Measurements from ENCODE around the gene TMEM63A. TPM values are rescaled to one million over a fixed set of nuclear protein-coding genes. Genes with fewer than 3 reads are reported as not detected.

The TMEM63A gene
- total and polyA plus RNA-seq, 10 of the 15 experiments (the other 5 are each of a cell fraction or from before 2014, with no cell fraction given) = 1.3 to 33.5 (median 15.2) TPM

GRCh38 chr1:225814381-225814780 lies 67.8 kb downstream of the TMEM63A start:
- ChIA-PET CTCF (no interaction called here), SMC1A (ENCODE audit: uncharacterized antibody, unreplicated experiment) (no interaction called here), RAD21 (ENCODE audit: unreplicated experiment) (interaction anchor here (1.6 kb wide), 1 partner anchor 67 kb away, joined by 7 read pairs; the partner anchor contains the start of gene TMEM63A), POLR2A (no interaction called here)
- 50% methylated on average over 7 of the region's 7 CpGs for WGBS (ENCODE audit: insufficient coverage, insufficient replicate concordance, low lambda C conversion rate, missing lambda C conversion rate)
- TF ChIP-seq MXI1 (IDR thresholded peaks at IDR 0.05; ENCODE audit: low read depth, low read length) = no peak
- BruUV-seq (replicated peaks) = no TSS peak
- intact Hi-C loops (cut with micrococcal nuclease; ENCODE audit: unreplicated experiment) (no loop called here), in situ Hi-C loops (cut with MboI) (no loop called here)
- no peaks in the 10 kb centered on the region for H3K9me3 ChIP-seq (replicated peaks; ENCODE audit: control insufficient read depth, insufficient read depth, low read length)
- H4K20me1 ChIP-seq (ENCODE audit: control insufficient read depth, insufficient read depth) = no peaks in the 10 kb centered on the region
- H3K27ac ChIP-seq (ENCODE audit: control insufficient read depth, insufficient read depth) = no peak overlapping the region
- no peaks in the 10 kb centered on the region for H3K79me2 ChIP-seq (ENCODE audit: control insufficient read depth, insufficient read depth, low read length)
- no peaks in the 10 kb centered on the region for H3K27me3 ChIP-seq (replicated peaks in 1 of 2; ENCODE audit: control insufficient read depth in 2 of 2, insufficient read depth in 2 of 2, low read length in 1 of 2)
- H3K4me3 ChIP-seq = no peak overlapping the region
- ATAC-seq (no peak), FAIRE-seq (no peak), DNase-seq (ENCODE audit: low read depth, low spot score) (no peak)
- no peak overlapping the region for H2AFZ ChIP-seq (ENCODE audit: control insufficient read depth, low read depth, low read length)
- H3K4me2 ChIP-seq (ENCODE audit: control insufficient read depth, insufficient read depth) = no peak overlapping the region
- H3K9ac ChIP-seq (ENCODE audit: control insufficient read depth, insufficient read depth, low read length) = no peak overlapping the region
- H3K4me1 ChIP-seq (ENCODE audit: control insufficient read depth, insufficient read depth, low read length) = no peaks in the 10 kb centered on the region
- H3K36me3 ChIP-seq (ENCODE audit: control insufficient read depth in 2 of 2, insufficient read depth in 2 of 2, low read length in 1 of 2) = no peaks in the 10 kb centered on the region

- no peak for DNase-seq (ENCODE audit: low read depth, low spot score)
- Histone ChIP-seq H3K9me3 (replicated peaks; ENCODE audit: control insufficient read depth, insufficient read depth, low read length) (no peaks in the 10 kb centered on the region), H2AFZ (ENCODE audit: control insufficient read depth, low read depth, low read length) (no peak overlapping the region), H3K4me2 (ENCODE audit: control insufficient read depth, insufficient read depth) (no peak overlapping the region), H3K79me2 (ENCODE audit: control insufficient read depth, insufficient read depth, low read length) (no peaks in the 10 kb centered on the region), H3K27ac (ENCODE audit: control insufficient read depth, insufficient read depth) (no peak overlapping the region), H4K20me1 (ENCODE audit: control insufficient read depth, insufficient read depth) (no peaks in the 10 kb centered on the region), H3K9ac (ENCODE audit: control insufficient read depth, insufficient read depth, low read length) (no peak overlapping the region), H3K27me3 (replicated peaks in 1 of 2; ENCODE audit: control insufficient read depth in 2 of 2, insufficient read depth in 2 of 2, low read length in 1 of 2) (no peaks in the 10 kb centered on the region), H3K4me3 (no peak overlapping the region), H3K36me3 (ENCODE audit: control insufficient read depth in 2 of 2, insufficient read depth in 2 of 2, low read length in 1 of 2) (no peaks in the 10 kb centered on the region), H3K4me1 (ENCODE audit: control insufficient read depth, insufficient read depth, low read length) (no peaks in the 10 kb centered on the region)
- ChIA-PET SMC1A (ENCODE audit: uncharacterized antibody, unreplicated experiment) (interaction anchor here (1.2 kb wide), 1 partner anchor 25 kb away, joined by 4 read pairs; no protein-coding TSS in a partner anchor), POLR2A (no interaction called here), CTCF (no interaction called here), RAD21 (ENCODE audit: unreplicated experiment) (interaction anchor here (1.6 kb wide), 1 partner anchor 68 kb away, joined by 7 read pairs; the partner anchor contains the start of gene TMEM63A)
- BruUV-seq (replicated peaks) = no TSS peak
- no peak for FAIRE-seq
- in situ Hi-C loops (cut with MboI) = no loop called here
- ATAC-seq = peak; percentile 26; the same call in 1 of the 3 replicates
- intact Hi-C loops (cut with micrococcal nuclease; ENCODE audit: unreplicated experiment) = no loop called here
- WGBS (ENCODE audit: insufficient coverage, insufficient replicate concordance, low lambda C conversion rate, missing lambda C conversion rate) = 64% methylated on average over 10 of the region's 10 CpGs
- no peak for TF ChIP-seq ZBTB33 (IDR thresholded peaks at IDR 0.05)
- no peak for TF ChIP-seq CEBPZ (IDR thresholded peaks at IDR 0.05; ENCODE audit: low read depth, low read length)
- no peak for TF ChIP-seq RCOR1 (conservative IDR thresholded peaks at IDR 0.05; ENCODE audit: low read depth, low read length)
- no peak for TF ChIP-seq SPI1 (IDR thresholded peaks at IDR 0.05; ENCODE audit: borderline replicate concordance, insufficient read depth, low read depth, low read length)
- TF ChIP-seq JUNB (IDR thresholded peaks at IDR 0.05) = no peak
- TF ChIP-seq SMAD5 (IDR thresholded peaks at IDR 0.05; ENCODE audit: low read depth) = no peak
- TF ChIP-seq CEBPB (IDR thresholded peaks at IDR 0.05; ENCODE audit: borderline replicate concordance in 1 of 2, low read depth in 2 of 2, low read length in 2 of 2) = no peak
- TF ChIP-seq IRF5 (IDR thresholded peaks at IDR 0.05; ENCODE audit: borderline replicate concordance) = no peak
Observed at GRCh38 chr1:225813214-225813964, 68.8 kb downstream of the TMEM63A start.
